DMS153 (cell line): ENCODE results near the gene KAT14.
"Not testable (repeated sequence)": the region's sequence is repeated elsewhere in the genome, so short reads cannot be mapped to it uniquely, and the experiment has no call there.

ENCODE experiments used
- DNase-seq: peaks from one replicate; lab custom pipeline; 2025; lab: John Stamatoyannopoulos, UW

The KAT14 gene

DNA sequence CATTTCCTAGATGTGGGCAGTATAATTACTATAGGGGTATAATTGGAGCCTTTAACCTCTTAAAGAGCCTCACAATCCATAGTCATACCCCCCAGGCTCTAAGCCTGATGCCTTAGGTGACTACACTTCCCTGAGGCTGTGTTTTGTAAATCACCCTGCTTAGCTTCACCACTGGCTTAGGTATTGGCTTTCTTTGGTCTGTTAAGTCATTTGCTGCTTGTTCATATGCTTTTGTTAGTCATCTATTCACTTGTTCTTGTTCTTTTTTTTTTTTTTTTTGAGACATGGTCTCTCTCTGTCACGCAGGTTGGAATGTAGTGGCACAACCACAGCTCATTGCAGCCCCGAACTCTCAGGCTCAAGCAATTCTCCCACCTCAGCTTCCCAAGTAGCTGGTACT lies 26.7 kb downstream of the KAT14 start:
- no peak for DNase-seq

DNA sequence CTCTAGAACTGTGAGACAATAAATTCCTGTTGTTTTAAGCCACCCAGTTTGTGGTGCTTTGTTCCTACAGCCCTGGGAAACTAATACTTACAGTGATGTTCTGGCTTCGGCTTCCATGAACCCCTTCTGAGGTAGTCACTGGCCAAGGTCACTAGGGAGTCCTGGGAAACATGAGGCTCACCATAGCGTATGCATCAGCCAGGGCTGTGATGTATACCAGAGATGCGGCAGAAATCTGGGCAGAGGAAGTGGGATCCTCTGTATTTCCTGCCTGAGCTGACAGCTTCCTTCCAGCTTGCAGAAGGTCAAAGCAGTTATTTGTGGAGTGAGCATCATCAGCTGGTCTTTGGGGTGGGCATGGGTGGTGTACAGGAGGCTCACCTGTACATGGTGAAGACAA lies 27.9 kb downstream of the KAT14 start:
- no peak for DNase-seq

DNA sequence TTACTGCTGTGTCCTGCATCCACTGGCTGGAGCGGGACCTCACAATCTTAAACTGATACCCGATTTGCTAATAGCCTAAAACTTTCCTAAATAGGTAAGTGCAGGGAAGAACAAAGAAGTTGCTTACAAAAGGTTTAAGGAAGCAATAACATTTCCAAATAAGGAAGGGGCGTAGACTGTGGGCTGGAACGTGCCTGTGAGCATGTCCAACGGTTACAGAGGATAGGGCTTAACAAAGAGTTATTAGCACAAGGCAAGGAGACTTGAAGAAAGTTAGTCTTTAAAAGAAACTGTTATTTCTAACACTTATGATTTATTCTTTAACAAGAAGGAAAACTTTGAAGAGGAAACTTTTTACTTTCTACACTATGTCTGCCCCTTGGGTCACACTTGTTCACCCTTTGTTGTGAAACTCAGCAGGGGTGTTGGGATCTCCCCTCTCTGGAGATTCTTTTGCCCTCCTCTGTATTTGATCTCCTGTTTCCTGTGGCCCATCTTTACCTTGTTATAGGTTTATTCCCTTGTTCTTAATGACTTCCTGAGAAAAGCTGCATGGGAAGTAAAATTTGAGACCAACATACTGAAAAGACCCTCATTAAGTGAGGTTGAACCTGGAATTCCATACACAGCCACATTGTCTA lies 28.7 kb downstream of the KAT14 start:
- no peak for DNase-seq

DNA sequence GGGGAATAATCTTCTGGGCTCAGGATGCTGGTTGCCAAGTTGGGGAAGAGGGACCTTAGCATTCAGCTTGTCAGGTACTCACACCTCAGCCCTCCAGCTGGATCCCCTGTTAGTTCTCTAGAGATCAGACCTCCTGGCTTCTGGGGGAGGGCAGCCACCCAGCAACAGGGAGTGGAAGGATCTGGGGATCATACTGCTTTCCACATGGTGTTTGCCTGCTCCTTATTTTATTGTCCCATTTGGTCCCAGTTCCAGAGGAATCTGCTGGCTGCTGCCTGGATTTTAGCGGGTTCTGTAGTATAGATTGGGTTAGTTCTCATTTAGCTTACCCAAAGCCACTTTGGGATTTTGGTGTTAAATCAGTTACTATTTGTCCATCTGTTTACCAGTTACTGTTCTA lies 29.3 kb downstream of the KAT14 start:
- DNase-seq: no peak

DNA sequence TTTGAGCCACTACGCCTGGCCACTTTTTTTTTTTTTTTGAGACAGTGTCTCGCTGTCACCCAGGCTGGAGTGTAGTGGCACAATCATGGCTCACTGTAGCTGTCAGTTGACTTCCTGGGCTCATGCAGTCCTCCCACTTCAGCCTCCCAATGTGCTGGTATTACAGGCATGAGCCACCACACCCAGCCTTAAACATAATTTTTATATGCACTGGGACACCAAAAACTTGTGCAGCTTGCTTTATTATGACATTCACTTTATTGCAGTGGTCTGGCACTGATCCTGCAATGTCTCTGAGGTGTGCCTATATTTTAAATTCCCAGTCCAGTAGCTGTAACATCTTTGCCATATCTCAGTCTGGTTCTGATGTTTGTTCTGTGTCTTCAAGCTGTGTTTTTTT lies 34.7 kb downstream of the KAT14 start:
- DNase-seq: no peak

DNA sequence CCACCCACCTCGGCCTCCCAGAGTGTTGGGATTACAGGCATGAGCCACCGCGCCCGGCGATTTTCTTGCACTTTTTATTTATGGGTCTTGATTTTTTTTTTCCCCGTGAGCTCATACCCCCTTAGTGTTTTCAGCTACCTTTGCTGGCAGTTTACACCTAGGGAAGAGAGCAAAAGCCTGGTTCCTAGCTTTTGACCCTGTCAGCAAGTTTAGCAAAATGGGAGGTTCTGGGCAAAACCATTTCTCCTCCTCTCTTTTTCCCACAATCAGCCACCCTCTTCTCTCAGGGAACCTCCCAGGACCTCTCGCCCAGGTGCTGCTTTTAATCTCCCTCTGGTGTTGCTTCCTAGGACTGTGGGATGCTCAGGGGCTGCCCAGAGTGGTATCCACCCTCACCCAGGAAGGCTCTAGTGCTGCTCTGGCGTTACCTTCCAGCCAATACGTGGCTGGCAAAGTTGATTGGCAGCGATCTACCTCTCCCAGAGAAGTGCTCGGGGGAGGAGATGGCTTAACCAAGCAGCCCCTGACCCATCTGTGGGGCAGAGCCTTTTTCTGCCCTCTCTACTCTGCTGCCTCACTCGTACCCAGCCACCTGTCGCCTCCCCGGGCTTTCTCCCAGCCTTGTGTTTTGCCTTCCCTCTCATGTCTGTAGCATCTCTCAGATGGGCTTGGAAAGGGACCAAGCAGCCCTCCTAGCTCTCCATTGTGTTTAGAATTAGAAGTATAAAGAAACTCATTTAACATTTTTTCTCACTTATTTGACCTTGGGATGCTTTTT lies 37.4 kb downstream of the KAT14 start:
- DNase-seq: no peak

DNA sequence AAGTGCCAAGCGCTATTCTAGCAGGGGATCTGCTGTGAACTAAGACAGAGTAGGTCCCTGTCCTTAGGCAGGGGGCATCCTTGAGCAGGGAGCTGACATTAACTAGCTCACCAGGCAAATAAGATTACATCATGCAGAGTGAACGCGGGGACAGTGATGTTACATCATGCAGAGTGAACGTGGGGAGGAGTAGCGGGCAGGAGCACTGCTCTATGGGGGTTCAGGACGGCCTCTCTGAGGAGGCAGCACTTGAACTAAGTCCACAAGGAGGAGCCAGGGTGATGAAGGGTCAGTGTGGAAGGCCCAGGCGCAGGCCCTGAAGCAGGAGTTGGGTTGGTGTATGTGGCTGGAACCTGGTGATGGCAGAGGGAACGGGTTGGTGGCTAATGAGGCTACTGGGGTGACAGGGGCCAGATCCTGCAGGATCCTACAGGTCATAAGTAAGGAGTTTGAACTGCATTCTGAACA lies 38.7 kb downstream of the KAT14 start:
- DNase-seq: no peak

DNA sequence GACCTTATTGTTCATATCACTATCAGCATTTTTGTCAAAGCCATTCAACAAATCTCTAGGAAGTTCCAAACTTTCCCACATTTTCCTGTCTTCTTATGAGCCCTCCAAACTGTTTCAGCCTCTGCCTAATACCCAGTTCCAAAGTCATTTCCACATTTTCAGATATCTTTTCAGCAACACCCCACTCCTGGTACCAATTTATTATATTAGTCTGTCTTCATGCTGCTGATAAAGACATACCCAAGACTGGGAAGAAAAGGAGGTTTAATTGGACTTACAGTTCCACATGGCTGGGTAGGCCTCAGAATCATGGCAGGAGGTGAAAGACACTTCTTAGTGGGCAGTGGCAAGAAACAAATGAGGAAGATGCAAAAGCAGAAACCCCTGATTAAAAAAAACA lies 42.7 kb downstream of the KAT14 start:
- not testable (repeated sequence) for DNase-seq

DNA sequence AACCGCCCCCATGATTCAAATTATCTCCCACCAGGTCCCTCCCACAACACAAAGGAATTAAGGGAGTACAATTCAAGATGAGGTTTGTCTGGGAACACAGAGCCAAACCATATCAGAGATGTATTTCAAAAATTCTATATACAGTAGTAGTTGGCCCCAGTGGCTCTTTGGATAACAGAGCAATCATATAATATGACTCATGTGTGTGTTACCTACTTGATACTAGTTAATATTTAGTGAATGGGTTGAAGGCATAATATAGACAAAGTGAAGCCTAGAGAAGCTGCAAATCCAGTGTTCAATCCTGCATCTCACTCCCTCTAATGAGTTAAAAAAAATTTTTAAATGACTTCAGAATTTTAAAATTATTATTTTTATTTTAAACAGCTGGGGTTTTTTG lies 43.2 kb downstream of the KAT14 start:
- no peak for DNase-seq

DNA sequence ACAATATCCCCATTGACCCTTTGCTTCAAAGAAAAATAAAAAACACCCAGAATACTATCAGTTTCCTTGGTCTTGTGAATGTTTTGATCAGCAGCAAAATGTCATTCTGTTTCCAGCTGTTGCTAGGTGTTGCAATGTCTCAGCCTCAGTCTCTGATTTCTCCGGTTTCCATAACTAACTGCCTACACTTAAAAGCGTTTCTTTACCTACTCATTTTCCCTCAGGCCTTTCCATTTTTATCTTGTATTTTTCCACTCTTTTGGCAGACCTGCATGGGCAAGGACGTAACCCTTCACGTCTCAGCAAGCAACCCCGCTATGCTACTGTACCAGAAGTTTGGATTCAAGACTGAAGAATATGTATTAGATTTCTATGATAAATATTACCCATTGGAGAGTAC lies 49.4 kb downstream of the KAT14 start:
- no peak for DNase-seq

DNA sequence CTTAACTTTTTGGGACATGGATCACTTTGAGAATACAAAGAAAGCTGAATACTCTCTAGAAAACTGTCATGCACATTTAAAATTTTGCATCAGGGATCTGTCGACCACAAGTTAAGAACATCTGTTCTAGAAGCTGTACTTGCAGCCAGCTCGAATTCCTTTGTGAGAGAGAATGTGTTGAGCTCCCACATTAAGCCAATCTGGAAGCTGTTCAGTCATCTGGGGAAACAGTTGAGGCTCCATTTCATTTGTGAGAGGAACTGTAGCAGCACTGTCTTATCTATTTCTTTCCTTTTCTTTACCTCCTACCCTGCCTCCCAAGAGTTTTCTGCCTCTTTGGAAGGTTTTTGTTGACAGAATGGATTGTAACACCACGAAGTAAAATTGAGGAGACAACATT lies 50.8 kb downstream of the KAT14 start:
- DNase-seq: no peak

DNA sequence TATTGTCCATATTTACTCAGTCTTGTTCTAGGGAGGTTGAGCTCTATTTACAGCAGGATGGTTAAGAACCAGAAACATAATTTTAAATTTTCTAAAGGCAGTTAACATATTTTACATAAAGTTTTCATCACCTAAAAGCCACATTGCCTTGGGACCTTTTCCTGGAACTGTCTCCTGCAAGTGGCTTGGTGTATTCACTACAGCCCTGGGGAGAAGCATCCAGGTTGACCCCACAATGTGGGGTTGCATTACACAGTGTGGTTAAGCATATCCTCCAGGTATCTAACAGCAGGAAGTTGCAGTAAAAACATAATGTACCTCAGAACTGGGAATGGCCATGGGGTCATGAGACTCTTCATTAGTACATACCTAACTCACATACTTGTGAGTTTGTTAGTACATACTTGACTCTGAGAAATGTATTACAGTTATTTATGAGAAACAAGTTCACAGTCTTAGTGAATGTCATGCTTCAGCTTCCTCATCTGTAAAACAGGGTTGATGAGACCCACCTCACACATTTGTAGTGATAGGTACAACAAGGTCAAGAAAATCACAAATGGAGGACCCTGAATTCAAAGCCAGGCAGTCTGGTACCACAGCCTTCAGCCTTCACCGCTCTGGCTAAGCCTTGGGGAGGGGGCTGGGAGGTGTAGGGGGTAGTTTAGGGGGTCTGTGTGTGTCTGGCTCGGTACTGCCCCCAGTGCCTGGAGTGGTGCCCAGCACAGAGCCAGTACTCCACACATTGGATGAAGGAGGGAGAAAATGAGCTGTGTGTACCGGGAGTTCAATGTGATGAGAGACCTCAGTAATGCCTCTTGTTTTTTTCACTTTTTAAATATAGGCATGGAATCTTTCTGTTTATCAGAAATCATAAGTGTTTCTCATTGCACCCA lies 52.9 kb downstream of the KAT14 start:
- no peak for DNase-seq

DNA sequence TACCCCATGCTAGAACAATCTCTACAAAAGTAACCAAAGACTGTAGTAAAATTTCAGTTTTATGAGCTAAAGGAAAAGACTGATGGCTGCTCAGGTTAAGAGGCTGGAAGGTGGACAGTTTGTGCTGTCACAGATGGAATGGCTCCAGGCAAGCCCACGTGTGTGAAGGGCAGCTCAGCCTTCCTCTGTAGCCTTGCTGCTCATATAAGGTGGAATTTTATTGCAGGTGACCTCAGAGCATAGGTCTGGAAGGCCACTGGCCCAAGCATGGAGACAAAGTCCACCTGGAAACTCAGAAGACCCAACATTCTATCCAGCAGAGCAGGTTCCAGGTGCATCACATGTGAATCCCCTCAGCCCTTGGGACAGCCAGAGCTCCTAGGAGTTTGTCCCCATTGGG lies 53.6 kb downstream of the KAT14 start:
- DNase-seq: no peak

DNA sequence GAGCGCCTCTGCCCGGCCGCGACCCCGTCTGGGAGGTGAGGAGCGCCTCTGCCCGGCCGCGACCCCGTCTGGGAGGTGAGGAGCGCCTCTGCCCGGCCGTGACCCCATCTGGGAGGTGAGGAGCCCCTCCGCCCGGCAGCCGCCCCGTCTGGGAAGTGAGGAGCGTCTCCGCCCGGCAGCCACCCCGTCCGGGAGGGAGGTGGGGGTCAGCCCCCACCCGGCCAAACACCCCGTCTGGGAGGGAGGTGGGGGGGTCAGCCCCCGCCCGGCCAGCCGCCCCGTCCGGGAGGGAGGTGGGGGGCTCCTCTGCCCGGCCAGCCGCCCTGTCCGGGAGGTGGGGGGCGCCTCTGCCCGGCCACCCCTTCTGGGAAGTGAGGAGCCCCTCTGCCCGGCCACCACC lies 56.8 kb downstream of the KAT14 start:
- DNase-seq: not testable (repeated sequence)

DNA sequence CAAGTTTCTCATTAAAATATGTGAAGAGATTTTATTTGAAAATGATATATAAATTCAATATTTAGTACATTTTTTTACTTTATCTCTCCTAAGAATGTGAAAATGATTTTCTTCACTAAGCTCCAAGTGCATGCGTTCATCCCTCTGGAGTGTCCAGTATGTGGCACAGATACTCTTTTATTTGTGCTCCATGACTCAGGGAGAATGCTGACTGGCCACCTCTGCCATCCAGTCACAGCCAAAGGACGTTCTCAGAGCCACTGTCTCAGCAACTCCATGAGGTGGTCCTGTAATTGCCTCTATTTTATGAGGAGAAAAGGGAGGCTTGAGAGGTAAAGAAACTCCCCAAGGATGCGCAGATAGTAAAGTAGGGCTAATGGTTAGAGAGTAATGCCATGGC lies 58.3 kb downstream of the KAT14 start:
- DNase-seq: no peak

DNA sequence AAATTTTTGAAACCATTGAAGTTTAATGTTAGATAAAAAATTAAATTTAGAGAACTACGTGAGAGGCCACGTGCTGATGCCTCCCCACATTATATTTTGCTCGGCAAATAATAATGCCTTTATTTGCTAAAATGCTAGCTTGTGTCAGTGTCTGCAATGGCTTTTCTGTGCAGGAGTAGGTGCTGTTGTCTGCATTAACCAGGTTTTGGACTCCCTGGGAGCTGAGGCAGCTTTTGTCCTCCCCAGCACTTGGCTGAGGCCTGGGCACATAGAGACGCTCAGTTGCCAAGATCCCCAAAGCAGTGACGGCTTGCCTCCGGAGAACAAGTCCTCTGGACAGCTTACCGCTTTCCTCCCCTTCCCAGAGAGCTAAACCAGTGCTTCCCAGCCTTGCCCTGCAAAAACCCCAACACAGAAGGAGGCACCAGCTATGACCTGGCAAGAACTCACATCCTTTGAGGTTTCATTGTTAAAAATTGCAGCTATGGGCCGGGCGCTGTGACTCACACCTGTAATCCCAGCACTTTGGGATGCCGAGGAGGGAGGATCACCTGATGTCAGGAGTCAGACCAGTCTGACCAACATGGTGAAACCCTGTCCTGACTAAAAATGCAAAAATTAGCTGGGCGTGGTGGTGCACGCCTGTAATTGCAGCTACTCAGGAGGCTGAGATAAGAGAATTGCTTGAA lies 59.9 kb downstream of the KAT14 start:
- DNase-seq: no peak

DNA sequence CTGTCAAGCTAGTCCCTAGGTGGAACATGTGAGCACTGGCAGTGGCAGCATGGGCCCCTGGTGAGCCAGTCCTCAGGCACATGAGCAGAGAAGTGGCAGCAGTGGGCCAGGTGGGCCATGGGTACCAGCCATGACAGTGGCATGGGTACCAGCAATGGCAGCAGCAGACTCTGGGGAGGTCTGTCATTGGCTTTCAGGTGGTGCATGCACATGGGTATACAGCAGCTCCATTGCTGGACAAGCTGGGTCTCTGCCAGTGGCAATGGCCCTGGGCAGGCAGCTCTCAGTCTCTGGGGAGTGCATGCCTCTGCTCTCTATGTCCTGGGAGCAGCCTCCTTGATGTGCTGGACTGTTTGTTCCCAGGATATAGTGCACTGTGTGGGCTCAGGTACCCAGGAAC lies 65.3 kb downstream of the KAT14 start:
- DNase-seq: no peak

DNA sequence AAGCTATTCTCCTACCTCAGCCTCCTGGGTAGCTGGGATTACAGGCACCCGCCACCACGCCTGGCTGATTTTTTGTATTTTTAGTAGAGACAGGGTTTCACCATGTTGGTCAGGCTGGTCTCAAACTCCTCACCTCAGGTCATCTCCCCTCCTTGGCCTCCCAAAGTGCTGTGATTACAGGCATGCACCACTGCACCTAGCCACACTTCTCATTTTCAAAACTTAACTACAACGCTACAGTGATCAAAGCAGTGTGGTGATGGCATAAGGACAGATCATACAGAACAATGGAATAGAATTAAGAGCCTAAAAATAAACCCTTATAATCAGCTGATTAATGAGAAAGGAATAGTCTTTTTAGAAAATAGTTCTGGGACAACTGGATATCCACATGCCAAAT lies 66.0 kb downstream of the KAT14 start:
- DNase-seq: not testable (repeated sequence)

DNA sequence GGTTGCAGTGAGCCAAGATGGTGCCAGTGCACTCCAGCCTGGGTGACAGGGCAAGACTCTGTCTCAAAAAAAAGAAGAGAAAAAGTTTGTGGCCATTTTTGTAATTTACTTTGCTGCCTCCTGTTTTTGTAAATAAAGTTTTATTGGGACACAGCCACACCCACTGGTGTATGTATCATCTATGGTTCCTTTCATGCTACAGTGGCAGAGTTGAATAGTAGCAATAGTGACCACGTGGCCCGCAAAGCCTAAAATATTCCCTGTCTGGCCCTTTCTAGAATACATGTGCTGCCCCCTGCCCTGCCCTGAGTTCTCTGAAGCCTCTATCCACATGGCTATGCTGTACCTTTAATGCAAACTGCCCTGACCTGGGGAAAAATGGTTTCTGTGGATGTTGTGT lies 75.3 kb downstream of the KAT14 start:
- DNase-seq: no peak

DNA sequence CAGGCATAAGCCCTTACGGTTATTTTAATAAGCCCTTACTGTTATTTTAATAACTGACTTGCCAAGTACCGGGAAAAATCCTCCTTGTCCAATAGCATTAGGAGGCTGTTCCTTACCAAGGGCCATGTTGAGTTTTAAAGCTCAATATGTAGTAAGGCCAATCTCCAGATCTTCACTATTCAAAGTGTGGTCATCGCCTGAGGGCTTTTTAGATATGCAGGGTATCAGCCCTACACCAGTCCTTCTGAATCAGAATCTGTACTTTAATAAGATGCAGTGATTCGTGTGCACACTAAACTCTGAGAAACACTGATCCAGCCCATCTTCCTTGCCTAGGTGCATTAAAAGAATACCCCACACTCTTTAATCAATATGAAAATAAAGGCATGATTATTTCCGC lies 77.9 kb downstream of the KAT14 start:
- no peak for DNase-seq

DNA sequence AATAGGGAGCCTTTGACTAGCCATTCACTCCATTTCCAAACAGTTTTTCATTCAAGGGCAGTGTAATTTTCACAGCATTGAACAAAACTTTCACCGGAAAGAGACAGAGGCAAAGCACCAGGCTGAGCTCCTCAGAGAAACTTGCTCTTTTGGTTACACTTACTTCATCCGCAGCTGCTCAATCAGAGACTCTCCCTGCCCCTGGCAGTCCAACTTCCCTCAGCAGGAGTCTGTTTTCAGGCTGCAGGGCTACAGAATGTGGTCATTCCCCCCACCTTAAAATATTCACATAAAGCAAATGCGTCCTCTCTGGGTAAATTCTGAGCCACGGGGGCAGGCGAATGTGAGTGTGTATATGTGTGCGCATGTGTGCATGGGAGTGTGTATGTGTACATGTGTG lies 80.6 kb downstream of the KAT14 start:
- DNase-seq: no peak

DNA sequence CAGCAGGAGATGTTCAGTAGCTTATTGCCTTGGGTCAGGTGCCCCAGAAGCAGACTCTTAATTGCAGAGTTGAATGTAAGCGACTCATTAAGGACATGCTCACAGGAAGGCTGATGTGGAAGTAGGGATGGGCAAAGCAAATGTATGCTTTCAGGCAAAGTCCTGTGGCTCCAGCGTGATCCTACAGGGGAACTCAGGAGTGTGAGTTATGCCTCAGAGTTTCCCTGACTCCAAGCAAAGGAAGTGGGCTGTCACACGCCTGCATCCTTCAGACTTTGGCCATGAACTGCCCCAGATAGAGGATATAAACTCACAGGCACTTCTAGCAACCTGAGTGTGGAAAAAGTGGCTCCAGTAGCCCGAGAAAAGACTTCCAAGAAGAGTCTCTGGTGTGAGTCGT lies 85.7 kb downstream of the KAT14 start:
- DNase-seq: no peak
